ENCODE data around the gene LRIT2.

DNA sequence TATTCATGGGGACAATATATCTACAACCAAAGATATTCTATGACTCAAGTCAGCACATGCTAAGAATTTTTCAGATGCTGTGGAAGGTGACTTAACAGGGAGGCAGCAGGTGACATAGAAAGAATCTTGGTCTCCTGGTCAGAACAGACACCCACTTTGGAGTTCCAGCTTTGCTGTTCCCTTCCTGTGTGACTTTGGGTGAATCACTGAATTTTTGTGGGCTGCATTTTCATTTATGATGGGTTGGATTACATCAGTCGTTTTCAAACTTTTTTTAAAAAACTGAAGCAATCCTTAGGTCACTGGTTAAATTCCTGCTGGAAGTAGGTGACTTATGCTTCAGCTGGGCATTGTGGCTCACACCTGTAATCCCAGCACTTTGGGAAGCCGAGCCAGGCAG lies 44.4 kb upstream of the LRIT2 start:
- TF ChIP-seq POLR2A (IDR thresholded peaks at IDR 0.05), result no peak
- TF ChIP-seq, protein P1, sequence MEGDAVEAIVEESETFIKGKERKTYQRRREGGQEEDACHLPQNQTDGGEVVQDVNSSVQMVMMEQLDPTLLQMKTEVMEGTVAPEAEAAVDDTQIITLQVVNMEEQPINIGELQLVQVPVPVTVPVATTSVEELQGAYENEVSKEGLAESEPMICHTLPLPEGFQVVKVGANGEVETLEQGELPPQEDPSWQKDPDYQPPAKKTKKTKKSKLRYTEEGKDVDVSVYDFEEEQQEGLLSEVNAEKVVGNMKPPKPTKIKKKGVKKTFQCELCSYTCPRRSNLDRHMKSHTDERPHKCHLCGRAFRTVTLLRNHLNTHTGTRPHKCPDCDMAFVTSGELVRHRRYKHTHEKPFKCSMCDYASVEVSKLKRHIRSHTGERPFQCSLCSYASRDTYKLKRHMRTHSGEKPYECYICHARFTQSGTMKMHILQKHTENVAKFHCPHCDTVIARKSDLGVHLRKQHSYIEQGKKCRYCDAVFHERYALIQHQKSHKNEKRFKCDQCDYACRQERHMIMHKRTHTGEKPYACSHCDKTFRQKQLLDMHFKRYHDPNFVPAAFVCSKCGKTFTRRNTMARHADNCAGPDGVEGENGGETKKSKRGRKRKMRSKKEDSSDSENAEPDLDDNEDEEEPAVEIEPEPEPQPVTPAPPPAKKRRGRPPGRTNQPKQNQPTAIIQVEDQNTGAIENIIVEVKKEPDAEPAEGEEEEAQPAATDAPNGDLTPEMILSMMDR (IDR thresholded peaks at IDR 0.05), result no peak
- no peak for TF ChIP-seq POLR2AphosphoS5 (IDR thresholded peaks at IDR 0.05)

All from transverse colon (tissue), 4 donors.